T-helper 2 cell (primary cell): ENCODE measurements around the gene NQO2.
"Not testable (repeated sequence)": the region's sequence is repeated elsewhere in the genome, so short reads cannot be mapped to it uniquely, and the experiment has no call there.

ENCODE experiments used
- DNase-seq, 5 experiments: peaks; one replicate each; pipeline versions ENCODE4 v3.0.0 to v3.0.0-alpha.2; 2012 to 2022

Gene NQO2

DNA sequence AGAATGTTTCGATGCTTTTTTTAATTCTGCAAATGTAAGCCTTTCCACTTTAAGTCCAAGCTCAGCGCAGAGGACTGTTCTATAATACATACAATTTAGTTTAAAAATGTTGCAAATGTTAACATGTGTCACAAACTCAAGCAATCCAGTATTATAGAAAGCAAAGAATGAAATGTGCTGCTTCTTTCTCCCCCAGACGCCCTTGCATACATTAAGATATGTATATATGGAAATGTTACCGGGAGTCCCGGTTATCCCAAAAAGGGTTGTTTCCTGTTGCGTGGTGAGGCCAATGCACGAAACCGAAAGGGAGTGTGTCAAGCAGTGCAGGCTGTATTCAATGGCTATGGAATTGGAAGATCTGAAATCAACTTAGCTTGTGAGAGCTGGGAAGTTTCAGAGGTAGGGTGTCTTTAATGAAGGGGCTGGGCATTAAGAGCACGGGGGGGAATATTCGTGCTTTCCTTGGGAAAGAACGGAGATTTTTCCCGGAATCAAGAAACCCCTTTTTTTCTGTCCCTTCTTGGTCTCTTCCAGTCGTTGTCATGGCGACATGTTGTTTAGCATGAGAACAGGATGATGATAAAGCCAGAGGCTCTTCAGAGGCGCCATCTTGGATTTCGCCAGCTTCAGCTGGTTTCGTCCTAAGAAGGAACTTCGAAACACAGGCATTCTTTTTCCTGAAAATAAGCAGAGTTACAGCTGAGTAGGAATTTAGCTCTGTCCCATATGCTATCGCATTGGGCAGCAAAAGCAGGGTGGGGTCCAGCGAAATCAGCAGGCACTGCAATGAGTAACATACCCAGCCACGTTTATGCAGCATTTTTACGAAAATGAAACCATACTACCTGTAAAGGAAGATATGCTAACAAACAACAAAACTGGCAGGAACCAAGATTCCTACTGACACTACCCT, 10.1 kb upstream of the NQO2 start:
- DNase-seq, result peak in 4 of 5 experiments; percentile 48 to 97 (median 80)

DNA sequence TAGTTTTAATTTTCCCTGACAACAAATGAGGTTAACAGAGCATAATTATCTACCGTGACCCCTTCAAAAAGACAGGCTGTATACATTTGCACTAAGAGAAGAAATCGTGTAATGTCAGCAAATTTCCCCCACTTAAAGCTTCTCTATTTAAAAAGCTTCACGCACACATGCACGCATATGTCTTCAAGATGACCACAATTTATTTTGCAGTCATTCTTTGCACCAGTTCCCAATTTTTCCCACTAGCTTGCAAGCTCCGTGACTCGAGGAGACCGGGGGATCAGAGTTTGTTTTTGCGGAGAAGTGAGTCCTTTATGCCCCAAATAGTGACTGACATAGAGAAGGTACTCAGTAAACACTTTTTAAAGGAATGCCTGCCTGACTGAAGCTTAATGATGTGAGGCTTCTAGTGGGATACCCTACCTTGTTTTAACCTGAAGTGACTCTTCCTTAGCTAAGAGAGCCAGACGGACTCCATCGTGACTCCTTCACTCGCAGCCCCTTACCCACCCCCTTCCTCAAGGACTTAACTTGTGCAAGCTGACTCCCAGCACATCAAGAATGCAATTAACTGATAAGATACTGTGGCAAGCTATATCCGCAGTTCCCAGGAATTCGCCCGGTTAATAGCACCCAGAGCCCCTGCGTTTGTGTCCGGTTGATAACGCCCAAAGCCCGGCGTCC, 9.3 kb upstream of the NQO2 start:
- peak in 1 of 5 experiments; percentile 30 for DNase-seq

DNA sequence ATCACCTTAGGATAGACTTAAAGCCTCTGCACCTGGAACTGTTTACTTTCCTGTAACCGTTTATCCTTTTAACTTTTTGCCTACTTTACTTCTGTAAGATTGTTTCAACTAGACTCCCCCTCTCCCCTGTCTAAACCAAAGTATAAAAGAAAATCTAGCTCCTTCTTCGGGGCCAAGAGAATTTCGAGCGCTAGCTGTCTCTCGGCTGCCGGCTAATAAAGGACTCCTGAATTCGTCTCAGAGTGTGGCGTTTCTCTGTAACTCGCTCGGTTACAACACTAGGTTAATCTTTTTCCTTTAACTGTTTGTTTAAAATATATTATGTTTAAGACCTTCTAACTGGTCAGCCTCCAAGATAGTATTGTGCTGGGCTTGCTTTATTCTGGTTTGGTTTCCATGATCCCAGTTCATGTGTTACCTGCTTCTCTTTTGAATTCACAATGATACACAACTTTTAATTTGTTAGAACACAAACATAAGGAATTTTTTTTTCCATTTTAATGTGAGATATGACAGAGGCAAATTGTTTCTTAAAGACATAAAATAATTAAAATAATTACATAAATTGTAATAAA, 8.7 kb upstream of the NQO2 start:
- DNase-seq, result no peak

DNA sequence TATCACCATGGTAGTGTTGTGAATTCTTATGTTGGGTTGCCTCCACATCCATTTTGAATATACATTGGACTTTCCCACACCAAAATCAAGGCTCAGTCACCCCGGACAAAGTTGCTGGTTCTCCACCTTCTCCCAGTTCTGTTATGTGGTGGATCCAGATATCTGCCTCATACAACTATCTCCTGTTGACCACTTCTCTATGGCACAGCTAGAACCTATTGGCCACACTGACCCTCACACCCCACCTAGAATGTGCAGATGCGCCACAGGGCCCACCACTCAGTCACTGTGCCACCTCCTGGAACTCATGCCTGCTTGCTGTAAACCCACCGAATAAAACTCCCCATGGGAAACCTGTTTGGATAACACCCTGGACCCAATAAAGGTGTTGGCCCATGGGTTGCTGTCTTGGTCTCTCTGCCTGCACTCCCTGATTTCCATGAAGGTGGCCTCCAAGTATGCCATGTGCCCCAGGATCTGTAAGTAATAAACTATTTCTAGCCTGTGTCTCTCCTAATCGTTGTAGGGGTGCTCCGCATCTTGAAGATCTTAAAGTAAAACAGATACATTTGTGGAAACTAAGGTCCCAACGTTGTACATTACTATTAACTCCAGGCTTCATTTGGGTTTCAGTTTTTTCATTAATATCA, 7.2 kb upstream of the NQO2 start:
- DNase-seq, result no peak

DNA sequence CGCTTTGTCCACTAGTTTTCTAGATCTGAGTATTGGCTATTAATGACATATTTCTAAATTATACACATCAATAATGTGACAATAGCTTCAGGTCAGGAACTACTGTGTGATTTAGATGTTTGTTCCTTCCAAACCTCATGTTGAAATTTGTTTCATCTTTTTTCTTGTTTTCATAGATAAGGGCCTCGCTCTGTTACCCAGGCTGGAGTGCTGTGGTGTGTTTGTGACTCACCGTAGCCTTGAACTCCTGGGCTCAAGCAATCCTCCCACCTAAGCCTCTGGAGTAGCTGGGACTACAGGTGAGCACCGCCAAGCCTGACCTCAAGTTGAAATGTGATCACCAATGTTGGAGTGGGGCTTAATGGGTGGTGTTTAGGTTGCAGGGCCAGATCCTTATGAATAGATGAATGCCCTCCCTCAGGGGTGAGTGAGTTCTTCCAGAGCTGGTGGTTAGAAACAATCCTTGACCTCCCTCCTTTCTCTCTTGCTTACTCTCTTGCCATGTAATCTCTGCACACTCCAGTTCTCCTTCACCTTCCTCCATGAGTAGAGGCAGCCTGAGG, 5.9 kb upstream of the NQO2 start:
- no peak for DNase-seq

DNA sequence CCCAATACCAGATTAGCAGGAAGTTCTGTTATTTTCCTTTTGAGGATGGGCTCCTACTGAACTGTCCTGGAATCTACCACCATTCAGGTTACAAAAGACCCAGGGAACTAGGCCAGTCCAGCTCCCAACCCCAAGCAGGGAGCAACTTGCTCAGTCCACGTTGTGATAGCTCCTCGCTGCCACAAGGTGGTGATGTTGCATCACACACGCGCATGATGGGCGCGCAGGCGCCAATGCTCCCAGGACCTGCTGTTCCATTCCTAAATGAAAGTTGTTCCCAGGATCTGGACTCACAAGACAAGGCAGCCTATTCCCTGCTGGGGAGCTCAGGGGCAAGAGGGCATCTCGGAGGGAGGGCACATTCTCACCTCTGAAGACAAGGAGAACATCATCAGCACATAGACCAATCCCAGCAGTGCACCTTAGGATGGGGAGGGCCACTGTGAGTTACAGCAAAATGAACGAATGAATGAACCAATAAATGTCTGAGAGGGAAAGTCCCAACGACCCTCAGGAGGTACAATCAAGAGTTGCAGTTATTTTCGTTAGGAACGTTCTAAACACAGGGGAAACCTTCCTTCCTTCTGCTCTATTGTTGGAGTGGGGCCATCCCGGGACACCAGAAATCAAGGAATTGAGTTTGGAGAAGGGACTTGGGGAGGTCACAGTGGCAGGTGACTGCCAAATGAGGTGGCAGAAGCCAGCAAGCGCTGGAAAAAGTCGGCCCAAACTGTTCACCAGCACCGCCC, 1.3 kb upstream of the NQO2 start:
- peak in 4 of 5 experiments; percentile 12 to 81 (median 52) for DNase-seq

DNA sequence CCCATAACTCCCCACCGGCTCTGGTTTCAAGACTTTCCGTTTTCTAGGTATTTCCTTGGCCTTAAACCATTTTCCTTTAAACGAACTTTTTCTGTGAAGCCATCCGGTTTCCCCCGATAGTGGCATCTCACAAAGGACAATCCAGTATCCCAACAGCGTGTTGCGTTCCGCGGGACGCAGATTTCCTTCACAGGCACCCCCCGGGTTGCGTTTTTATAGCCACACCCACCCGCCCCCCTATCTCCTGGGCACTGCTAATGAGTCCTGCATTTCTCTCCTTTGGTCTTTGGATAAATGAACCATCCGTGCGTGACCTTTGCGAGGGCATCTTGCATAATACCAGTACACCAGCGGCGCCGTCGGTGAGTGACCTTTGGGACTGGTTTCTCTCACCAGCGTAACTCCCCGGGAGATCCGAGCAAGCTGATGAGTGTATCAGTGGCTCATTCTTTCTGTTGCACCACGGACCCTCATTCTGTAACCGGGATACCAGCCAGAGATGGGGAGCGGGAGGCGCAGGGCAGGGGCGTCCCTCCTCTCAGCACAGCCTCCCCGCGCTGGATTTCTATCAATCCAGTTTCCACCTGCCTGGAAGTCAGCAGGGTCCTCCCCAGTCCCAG, 586 bp upstream of the NQO2 start:
- DNase-seq, result peak in 1 of 5 experiments; percentile 48

DNA sequence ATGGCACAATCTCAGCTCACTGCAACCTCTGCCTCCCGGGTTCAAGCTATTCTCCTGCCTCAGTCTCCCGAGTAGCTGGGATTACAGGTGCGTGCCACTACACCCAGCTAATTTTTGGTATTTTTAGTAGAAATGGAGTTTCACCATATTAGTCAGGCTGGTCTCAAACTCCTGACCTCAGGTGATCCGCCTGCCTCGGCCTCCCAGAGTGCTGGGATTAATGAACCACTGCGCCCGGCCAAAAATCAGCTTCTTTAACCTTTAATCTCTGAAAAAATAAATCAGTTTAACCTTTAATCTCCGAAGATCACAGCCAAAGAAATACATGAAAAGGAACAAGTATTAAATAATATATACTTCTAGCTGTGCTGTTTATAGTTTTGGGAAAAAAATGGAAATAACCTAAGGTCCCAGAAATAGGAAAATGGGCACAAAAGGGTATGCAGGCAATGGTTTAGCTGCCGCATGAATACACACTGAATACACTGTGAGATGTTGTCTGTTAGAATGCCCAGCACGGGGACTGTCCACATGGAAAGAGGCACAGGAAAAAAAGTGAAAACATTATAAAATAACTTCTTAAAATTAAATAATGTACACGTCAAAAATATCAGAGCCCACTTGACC, 1.6 kb downstream of the NQO2 start:
- no peak for DNase-seq

DNA sequence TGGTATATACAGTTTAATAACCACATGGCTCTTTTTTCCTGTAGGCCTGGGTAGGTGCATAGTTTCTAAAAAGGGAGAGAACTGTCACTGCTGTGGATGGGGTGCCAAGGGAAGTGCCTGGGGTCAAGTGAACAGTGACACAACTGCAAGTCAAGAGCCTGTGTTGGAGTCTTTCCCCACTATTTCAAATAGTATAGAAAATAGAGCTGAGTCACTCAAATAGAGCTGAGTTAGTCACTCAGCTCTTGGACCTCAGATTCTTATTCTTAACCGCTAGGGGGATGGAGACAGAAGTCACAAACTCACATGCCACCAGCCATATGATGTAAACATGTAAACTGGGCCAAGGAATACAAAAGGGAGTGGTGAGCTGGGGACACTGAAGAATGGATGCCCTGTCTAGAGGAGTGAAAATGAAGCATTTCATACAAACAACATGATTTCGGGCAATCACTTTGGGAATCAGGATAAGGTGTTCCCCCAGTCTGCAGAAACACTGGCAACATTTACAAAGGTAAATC, 2.1 kb downstream of the NQO2 start:
- DNase-seq, result peak in 1 of 5 experiments; percentile 85

DNA sequence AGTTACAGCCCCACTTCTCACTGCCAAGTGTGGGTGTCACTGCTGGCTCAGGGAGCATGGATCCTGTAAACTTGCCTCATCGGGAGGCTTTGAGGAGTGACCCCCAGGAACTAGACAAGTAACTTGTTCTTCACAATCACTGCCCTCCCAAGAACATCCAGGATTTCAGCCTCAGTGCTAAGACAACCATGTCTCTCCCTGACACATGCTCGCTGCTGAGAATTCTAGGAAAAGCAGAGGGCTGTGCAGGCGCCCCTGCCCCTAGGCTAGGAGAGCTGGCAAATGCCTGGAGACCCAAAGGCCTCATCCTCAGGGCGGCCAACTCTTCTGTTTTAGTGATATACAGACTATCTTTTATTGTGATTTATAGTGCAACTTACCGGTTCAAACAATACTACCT, 3.5 kb downstream of the NQO2 start:
- DNase-seq, result not testable (repeated sequence)

DNA sequence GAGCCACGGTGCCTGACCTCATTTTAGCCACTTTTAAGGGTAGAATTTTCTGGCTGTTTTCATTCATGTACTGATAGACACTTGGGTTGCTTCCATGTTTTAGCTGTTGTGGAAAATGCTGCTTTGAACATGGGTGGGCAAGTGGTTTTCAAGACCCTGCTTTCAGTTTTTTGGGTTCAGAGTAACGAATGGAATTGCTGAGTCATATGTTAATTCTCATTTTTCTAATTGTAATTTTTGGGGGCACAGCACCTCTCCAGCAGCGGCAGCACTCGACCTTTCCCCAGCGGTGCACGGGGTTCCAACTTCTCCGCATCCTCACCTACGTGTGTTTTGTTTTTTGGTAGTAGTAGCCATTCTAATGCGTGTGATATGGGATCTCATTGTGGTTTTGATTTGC, 5.4 kb downstream of the NQO2 start:
- DNase-seq, result no peak

DNA sequence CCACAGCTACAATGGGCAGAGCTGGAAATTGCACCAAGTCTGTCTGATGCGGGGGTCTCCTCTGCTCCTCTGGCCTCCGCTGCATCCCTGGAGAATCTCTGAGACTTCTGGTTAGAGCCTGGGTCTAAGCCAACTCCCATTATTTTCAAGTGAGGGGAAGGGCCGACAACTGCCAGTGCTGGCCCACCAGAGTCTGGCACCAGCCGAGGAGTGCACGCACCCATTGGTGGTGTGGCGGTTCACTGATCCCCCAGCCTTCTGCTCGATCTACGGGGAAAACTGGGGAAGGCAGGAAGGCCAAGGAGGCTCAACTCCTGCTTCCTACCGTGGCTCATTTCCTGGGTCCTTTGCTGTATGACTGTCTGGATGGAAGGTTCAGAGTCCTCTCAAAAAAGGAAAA, 6.2 kb downstream of the NQO2 start:
- DNase-seq, result no peak

DNA sequence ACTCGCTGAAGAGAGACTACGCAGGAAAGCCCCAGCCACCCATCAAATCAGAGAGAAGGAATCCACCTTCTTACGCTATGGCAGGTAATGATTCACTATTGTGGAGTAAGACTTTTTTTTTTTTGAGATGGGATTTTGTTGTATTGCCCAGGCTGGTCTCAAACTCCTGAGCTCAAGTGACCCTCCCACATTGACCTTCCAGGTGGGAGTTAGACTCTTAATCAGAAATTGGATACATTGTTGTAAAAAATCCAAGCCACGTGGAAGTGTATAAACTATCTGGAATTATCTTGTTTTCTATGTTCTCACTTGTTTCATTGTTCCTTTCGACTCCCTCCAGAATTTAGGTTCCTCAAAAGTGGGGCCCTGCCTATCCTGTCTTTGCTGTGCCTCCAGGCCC, 6.8 kb downstream of the NQO2 start:
- DNase-seq, result no peak

DNA sequence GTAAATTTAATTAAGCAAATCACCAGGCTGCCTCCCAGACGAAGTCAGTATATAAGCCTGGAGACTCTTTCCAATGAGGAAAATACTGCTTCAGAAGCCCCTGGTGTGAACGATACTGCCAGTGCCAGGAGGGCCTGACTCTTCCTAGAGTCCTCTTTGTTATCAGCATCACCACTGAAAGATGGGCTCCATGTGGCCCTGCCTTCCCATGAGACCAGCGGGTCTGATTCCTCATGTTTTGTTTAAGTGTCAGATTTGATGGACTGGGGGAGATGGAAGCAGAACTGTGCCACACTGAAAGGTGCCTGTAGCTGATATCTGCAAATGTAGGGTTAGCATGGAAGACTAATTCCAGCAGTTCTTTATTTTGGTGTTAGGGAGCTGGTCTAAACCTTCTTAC, 7.9 kb downstream of the NQO2 start:
- DNase-seq, result no peak

DNA sequence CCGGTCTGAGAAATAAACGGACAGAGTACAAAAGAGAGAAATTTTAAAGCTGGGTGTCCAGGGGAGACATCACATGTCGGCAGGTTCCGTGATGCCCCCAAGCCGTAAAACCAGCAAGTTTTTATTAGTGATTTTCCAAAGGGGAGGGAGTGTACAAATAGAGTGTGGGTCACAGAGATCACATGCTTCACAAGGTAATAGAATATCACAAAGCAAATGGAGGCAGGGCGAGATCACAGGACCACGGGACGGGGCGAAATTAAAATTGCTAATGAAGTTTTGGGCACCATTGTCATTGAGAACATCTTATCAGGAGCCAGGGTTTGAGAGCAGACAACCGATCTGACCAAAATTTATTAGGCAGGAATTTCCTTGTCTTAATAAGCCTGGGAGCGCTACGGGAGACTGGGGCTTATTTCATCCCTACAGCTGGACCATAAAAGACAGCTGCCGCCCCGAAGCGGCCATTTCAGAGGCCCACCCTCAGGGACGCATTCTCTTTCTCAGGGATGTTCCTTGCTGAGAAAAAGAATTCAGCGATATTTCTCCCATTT, 9.1 kb downstream of the NQO2 start:
- not testable (repeated sequence) for DNase-seq

DNA sequence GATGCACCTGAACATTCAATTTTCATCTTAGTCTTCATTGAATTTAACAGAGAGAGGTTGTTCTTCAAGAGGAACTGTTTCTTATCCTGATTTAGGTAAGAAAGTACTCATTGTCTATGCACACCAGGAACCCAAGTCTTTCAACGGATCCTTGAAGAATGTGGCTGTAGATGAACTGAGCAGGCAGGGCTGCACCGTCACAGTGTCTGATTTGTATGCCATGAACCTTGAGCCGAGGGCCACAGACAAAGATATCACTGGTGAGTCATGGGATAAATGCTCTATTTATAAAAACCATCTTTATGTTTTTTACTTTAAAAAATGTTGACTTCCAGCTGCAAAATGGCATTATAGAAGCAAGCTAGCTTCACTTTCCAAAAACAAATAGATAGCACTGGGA, 10.2 kb downstream of the NQO2 start:
- DNase-seq, result no peak

DNA sequence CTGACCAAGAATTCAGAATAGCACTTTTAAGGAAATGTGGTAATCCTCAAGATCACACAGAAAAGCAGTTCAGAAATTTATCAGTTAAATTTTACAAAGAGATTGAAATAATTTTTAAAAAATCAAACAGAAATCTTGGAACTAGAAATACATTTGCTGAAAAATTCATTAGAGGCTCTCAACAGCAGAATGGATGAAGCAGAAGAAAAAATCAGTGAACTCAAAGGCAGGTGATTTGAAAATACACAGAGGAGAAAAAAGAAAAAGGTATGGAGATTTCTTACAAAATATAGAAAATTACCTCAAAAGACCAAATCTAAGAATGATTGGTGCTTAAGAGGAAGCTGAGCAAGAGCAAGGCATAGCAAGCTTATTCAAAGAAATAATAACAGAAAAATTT, 11.5 kb downstream of the NQO2 start:
- no peak for DNase-seq

DNA sequence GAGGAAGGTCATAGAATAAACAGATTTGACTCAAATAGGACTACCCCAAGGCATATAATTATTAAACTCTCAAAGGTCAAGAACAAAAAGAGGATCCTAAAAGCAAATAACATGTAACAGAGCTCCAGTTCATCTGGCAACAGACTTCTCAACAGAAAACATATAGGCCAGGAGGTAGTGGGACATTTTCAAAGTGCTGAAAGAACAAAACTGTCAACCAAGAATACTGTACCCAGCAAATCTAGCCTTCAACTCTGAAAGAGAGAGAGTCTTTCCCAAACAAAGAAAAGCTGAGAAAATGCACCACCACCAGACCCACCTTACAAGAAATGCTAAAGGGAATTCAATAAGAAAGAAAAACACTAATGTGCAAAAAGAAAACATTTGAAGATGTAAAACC, 11.9 kb downstream of the NQO2 start:
- no peak for DNase-seq

DNA sequence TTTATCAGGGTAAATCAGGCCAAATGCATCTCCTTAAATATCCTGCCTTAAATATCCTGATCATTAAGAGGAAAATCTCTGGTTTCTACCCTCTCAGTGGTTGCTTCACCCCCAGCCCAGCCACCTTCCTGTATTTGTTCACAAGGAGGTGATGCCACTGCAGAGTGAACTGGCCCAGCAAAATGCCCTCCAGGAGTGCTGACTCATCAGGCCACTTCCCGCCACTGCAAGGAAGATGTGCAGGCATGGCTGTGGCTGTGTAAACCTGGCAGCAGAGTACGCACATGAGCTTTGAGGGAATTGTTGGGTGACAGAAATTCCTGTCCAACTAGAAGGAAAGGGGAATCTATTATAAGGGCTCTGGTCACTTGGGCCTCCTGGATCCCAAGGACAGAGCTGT, 13.8 kb downstream of the NQO2 start:
- no peak for DNase-seq

DNA sequence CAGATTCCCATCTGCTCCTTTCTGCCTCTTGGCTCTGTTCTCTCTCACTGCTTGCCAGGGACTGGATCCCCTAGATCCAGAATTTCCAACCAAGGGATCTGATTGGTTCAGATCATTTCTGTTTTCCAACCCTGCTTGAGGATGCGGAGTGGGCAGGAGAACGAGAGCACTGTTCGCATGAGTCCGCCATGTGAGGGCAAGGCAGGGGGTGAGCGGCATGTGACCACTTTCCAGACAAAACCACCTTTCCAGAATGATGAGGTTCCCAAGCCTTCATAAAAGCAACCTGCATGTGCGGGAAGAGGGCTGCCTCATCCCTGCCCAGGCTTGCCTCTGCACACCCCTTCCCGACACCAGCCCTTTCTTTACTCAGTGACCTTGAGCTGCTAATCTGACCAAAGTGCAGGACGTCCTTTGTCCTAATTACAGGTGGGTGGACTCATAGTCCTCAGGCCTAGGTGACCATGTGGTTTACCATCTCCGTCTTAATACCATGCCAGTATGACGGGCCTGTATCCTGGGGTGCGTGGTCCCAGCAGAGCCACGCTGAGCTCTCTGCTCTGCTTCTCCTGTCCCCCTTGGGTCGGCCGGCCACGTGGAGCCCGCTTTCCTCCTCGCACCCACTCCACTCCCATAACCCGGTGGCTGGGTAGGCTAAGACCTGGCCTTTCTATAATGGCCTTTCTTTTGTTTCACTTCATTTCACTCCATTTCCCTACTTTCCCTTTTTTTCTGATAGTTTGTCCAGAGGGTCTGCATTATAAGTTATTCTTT, 14.4 kb downstream of the NQO2 start:
- DNase-seq, result no peak
